Large intestine (tissue), 3 donors: Measurements from ENCODE around the gene PTPRD. TPM values are rescaled to one million over a fixed set of nuclear protein-coding genes. Genes with fewer than 3 reads are reported as not detected.
"Not testable (repeated sequence)": the region's sequence is repeated elsewhere in the genome, so short reads cannot be mapped to it uniquely, and the experiment has no call there.

Source experiments
- DNase-seq, 2 donors: peaks; one replicate each; pipeline versions ENCODE4 v3.0.0 to v3.0.0-alpha.2; 2013
- H3K27ac ChIP-seq: one replicate; pipeline ENCODE4 v1.5.1; 2013; ENCODE audit warnings: low read length
- H3K27me3 ChIP-seq: 2 replicates; pipeline ENCODE4 v1.6.1; 2013; ENCODE audit warnings: low read length; ENCODE audit not compliant: control insufficient read depth, insufficient read depth
- H3K36me3 ChIP-seq: 2 replicates; pipeline ENCODE4 v1.6.1; 2013; ENCODE audit warnings: low read length; ENCODE audit not compliant: control insufficient read depth, insufficient read depth
- H3K4me1 ChIP-seq: one replicate; pipeline ENCODE4 v1.6.1; 2013; ENCODE audit warnings: low read length; ENCODE audit not compliant: control insufficient read depth, insufficient read depth
- H3K4me3 ChIP-seq: one replicate; pipeline ENCODE4 v1.5.1; 2013; ENCODE audit warnings: low read length
- H3K9me3 ChIP-seq: one replicate; pipeline ENCODE4 v1.6.1; 2013; ENCODE audit warnings: mild to moderate bottlenecking, low read depth, low read length, moderate library complexity; ENCODE audit not compliant: control insufficient read depth
- WGBS: methylation state at CpG from one replicate; pipeline ENCODE4 v1.1.5; 2013; ENCODE audit warnings: low lambda C conversion rate; ENCODE audit not compliant: insufficient coverage; 5-methylcytosine and 5-hydroxymethylcytosine counted together
- polyA plus RNA-seq: library from polyadenylated mRNA; unstranded; fragments of 120-200 nt; gene quantifications from one replicate; pipeline ENCODE4 v1.2.1, GENCODE V29; 2013

PTPRD gene
- polyA plus RNA-seq, 1 donor: 12.0 TPM

DNA sequence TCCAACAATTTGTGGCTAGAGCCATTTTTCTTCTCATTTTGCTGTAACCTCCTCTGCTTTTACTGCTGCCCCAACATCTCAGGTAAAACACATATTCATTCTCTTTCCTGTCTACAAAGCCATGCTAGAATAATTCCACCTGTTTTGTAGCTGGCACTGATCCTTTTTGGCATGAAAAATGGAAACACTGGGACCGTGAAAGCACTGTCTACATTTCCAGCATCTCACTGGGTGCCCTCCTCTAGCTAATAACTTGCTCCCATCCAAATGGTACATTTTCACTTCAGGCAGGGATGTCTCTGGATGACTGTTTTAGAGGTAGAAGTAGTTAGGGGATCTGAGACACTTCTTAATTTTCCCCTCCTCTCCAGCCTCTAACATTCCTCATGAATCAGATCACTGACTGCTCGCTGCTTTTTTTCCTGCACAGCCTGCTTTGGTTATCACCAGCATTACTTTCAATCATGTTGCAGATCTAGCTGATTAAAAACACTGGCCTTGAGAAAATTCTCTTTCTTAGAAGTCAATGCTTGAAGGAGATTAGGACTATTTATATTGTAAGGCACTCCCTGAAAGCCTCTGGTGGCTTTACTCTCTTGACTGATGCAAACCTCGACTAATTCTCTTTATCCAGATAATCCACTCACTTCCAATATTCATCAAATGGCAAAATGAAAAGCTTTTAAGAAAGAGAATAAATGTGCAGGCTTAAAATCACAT is 1500.6 kb downstream of the PTPRD start:
- no peak overlapping the region for H3K4me3 ChIP-seq
- DNase-seq: no peak
- no CpG with 5 or more reads among the region's 3 CpGs for WGBS
- no peaks in the 10 kb centered on the region for H3K4me1 ChIP-seq
- no peaks in the 10 kb centered on the region for H3K9me3 ChIP-seq
- H3K27ac ChIP-seq: no peak overlapping the region
- no peaks in the 10 kb centered on the region for H3K27me3 ChIP-seq
- H3K36me3 ChIP-seq: no peaks in the 10 kb centered on the region

DNA sequence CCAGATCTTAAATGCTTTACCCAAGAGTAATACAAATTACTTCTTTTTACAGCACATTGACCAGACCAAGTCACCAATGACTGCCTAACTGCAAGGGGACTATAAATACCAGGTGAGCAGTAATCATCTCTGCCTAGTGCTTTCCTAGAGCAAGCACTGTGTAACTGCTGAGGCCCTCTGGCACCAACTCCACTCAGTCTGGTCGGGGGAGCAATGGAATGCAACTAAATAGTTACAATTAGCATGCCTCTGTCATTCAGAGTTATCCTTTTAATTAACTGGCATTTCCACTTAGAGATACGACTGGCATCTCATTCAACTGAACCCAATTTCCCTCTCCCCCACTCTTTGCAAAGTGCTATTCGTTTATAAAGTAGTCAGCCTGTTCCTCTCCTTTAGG is 1504.2 kb downstream of the PTPRD start:
- Histone ChIP-seq H3K27me3 (no peaks in the 10 kb centered on the region), H3K27ac (no peak overlapping the region), H3K9me3 (no peaks in the 10 kb centered on the region), H3K36me3 (no peaks in the 10 kb centered on the region), H3K4me1 (no peaks in the 10 kb centered on the region), H3K4me3 (no peak overlapping the region)
- no peak for DNase-seq
- no CpG with 5 or more reads among the region's 3 CpGs for WGBS

DNA sequence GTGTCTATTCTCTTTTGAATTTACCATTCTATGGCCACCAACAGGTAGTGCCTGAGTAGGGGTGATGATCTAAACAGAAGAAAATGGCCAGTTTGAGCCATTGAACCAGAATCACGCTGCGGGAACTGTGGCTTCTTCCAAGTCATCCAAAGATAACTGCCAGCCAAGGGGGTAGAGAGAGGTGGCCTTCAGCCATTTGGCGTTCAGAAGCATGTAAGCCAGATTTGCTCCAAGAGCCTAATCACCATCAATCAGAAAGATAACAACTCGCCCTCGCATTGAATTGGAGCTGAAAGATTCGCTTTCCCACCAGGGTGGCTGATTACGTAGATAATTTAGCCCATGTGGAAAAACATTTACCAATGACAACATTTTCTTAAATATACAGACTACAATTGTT is 1510.5 kb downstream of the PTPRD start:
- WGBS: no CpG with 5 or more reads among the region's 7 CpGs
- Histone ChIP-seq H3K4me3 (no peak overlapping the region), H3K9me3 (no peaks in the 10 kb centered on the region), H3K27ac (no peak overlapping the region), H3K27me3 (no peaks in the 10 kb centered on the region), H3K36me3 (no peaks in the 10 kb centered on the region), H3K4me1 (no peaks in the 10 kb centered on the region)
- no peak for DNase-seq

DNA sequence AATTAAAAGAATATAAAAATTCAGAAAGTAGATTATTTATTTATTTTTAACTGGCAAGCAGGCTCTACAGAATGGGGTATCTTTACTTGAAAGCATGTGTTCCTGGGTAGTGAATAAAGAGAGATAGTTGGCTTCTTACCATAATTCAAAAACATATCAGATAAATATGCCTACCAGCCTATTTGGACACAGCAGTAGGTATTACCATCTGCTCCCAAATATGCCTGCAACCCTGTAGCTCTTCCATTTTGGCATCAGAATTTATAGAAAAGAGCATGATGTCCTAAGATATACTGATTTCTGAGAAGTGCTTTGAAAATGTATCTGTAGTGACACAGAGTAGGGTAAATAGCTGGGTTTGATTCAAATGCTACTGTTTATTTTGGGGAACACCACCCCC is 1512.7 kb downstream of the PTPRD start:
- Histone ChIP-seq H3K4me1 (no peaks in the 10 kb centered on the region), H3K9me3 (no peaks in the 10 kb centered on the region), H3K4me3 (no peak overlapping the region), H3K36me3 (no peaks in the 10 kb centered on the region), H3K27me3 (no peaks in the 10 kb centered on the region), H3K27ac (no peak overlapping the region)
- no peak for DNase-seq

DNA sequence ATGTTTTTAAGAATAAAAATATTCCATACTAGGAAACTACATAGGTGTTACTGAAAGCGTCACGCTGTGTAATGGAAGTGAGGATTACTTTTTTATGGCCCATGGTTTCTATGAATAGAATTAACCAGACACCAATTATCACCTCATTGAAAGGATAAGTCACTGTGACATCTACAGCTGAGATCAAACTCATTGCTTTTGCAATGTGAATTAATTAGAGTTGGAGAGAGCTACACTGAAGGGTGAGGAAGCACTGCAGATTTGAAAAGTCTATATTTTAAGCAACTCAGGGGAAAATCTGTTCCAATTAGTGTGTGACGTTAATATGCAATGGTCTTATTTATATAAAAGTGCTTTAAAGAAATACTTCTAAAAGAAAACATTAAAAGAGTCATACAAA is 1513.2 kb downstream of the PTPRD start:
- Histone ChIP-seq H3K4me3 (no peak overlapping the region), H3K9me3 (no peaks in the 10 kb centered on the region), H3K27ac (no peak overlapping the region), H3K36me3 (no peaks in the 10 kb centered on the region), H3K27me3 (no peaks in the 10 kb centered on the region), H3K4me1 (no peaks in the 10 kb centered on the region)
- 86% methylated on average over 1 of the region's 3 CpGs for WGBS
- DNase-seq: no peak

DNA sequence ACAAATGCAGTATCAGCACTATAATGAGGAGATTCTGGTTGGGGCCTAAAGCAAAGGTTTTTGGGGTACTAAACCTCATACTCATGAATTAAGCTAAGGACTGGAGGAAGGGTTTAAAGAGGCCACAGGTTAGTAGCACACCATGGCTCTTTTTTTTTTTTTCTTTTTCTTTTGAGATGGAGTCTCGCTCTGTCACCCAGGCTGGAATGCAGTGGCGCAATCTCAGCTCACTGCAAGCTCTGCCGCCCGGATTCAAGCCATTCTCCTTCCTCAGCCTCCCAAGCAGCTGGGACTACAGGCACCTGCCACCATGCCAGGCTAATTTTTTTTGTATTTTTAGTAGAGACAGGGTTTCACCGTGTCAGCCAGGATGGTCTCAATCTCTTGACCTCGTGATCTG is 1515.5 kb downstream of the PTPRD start:
- not testable (repeated sequence) for H3K36me3 ChIP-seq, H3K9me3 ChIP-seq, H3K27ac ChIP-seq, DNase-seq, H3K4me1 ChIP-seq, H3K27me3 ChIP-seq, H3K4me3 ChIP-seq
- WGBS: no CpG with 5 or more reads among the region's 6 CpGs

DNA sequence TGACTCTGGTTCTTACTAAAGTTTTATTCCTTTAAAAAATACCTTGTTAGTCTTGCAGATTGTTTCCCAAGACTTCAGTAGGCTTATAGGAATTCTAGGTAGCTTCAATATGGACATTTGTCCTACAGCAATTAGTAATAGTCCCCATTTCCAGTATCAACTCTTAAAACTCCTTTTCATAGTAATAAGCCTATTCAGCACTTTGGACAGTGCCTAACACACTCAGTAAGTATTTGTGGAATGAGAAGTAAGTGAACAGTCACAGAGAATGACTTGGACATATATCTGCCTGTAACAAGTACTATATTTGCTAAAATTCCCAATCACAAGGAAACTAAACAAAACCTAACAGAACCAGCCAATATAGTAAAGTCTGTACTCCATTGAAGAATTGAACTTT is 1521.4 kb downstream of the PTPRD start:
- H3K4me3 ChIP-seq: no peak overlapping the region
- H3K9me3 ChIP-seq: no peaks in the 10 kb centered on the region
- H3K36me3 ChIP-seq: no peaks in the 10 kb centered on the region
- no peaks in the 10 kb centered on the region for H3K27me3 ChIP-seq
- H3K27ac ChIP-seq: no peak overlapping the region
- H3K4me1 ChIP-seq: no peaks in the 10 kb centered on the region
- DNase-seq: no peak

- no peak overlapping the region for H3K27ac ChIP-seq
- no peaks in the 10 kb centered on the region for H3K36me3 ChIP-seq
- H3K4me1 ChIP-seq: no peaks in the 10 kb centered on the region
- DNase-seq: no peak
- H3K4me3 ChIP-seq: no peak overlapping the region
- no peaks in the 10 kb centered on the region for H3K27me3 ChIP-seq
- H3K9me3 ChIP-seq: no peaks in the 10 kb centered on the region
- WGBS: no CpG with 5 or more reads among the region's 2 CpGs
These were observed 1533.3 kb downstream of the PTPRD start for GRCh38 chr9:9079473-9079872.

- H3K27ac ChIP-seq: no peak overlapping the region
- no peaks in the 10 kb centered on the region for H3K9me3 ChIP-seq
- no peaks in the 10 kb centered on the region for H3K36me3 ChIP-seq
- no peak overlapping the region for H3K4me3 ChIP-seq
- DNase-seq: no peak
- no peaks in the 10 kb centered on the region for H3K4me1 ChIP-seq
- no peaks in the 10 kb centered on the region for H3K27me3 ChIP-seq
- 71% methylated on average over 1 of the region's 1 CpG for WGBS
These were observed 1534.5 kb downstream of the PTPRD start for GRCh38 chr9:9078301-9078700.

- Histone ChIP-seq H3K27ac (no peak overlapping the region), H3K36me3 (no peaks in the 10 kb centered on the region), H3K9me3 (no peaks in the 10 kb centered on the region), H3K4me3 (no peak overlapping the region), H3K27me3 (no peaks in the 10 kb centered on the region), H3K4me1 (no peaks in the 10 kb centered on the region)
- DNase-seq: no peak
- WGBS: no CpG with 5 or more reads among the region's 2 CpGs
These were observed 1551.2 kb downstream of the PTPRD start for GRCh38 chr9:9061627-9062026.

DNA sequence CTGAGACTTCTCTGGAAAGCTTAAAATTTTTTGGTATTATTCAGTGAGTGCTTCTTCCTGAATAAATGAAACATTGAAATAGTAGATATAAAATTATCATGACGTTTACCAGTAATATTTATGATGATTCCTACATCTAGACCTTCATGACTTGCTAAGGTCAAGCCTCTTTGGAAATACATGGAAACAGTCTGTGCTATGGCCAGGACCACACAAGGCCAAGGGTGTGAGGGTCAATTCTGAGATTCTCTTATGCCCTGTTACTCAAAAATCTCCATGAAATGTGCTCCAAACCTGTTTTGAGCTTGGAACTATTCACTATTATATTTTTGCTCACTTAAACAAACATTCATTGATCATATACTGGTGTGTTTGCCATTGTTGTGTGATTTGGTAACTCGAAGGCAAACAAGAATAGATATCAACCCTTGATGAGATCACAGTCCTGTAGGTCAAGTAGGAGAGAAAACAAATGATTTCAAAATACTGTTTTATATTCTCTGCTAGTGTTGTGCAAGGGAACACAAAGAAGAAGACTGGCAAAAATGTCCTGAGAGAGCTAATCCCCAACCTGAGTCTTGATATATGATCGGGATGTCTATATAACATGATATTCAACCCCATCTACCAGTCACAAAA is 1558.3 kb downstream of the PTPRD start:
- H3K27me3 ChIP-seq: no peaks in the 10 kb centered on the region
- 83% methylated on average over 2 of the region's 3 CpGs for WGBS
- H3K27ac ChIP-seq: no peak overlapping the region
- DNase-seq: no peak
- no peaks in the 10 kb centered on the region for H3K4me1 ChIP-seq
- no peaks in the 10 kb centered on the region for H3K36me3 ChIP-seq
- no peaks in the 10 kb centered on the region for H3K9me3 ChIP-seq
- no peak overlapping the region for H3K4me3 ChIP-seq
